Left lung (tissue), 10 donors: ENCODE data around the gene RET. TPM values are rescaled to one million over a fixed set of nuclear protein-coding genes. Genes with fewer than 3 reads are reported as not detected.

Source experiments
- ATAC-seq: fragments of 200-7000 bp; cut with Tn5 transposase; one replicate; pipeline ENCODE4 v1.9.1; 2020; ENCODE audit warnings: moderate library complexity
- DNase-seq, 4 donors: peaks; one replicate each; pipeline ENCODE4 v3.0.0-alpha.2; 2013 to 2020
- H3K27ac ChIP-seq, 2 donors: fragments of 200-600 bp; sonication (generic) in 1 of 2; one replicate each; pipeline versions ENCODE4 v1.5.0 to v1.8.0; 2020 to 2021
- H3K27me3 ChIP-seq, 2 donors: fragments of 200-600 bp; sonication (generic) in 1 of 2; one replicate each; pipeline versions ENCODE4 v1.5.0 to v1.8.0; 2020 to 2021
- H3K36me3 ChIP-seq, 2 donors: fragments of 200-600 bp; sonication (generic) in 1 of 2; one replicate each; pipeline versions ENCODE4 v1.5.0 to v1.8.0; 2020 to 2021
- H3K4me1 ChIP-seq, 2 donors: fragments of 200-600 bp; one replicate each; pipeline ENCODE4 v1.8.0; 2021
- H3K4me3 ChIP-seq, 2 donors: fragments of 200-600 bp; sonication (generic) in 1 of 2; one replicate each; pipeline versions ENCODE4 v1.5.0 to v1.8.0; 2020 to 2021; ENCODE audit warnings: mild to moderate bottlenecking in 1 of 2
- H3K9me3 ChIP-seq, 2 donors: fragments of 200-600 bp; sonication (generic) in 1 of 2; one replicate each; pipeline versions ENCODE4 v1.5.0 to v1.8.0; 2020 to 2021
- intact Hi-C, 2 donors: fragments of 100-400 bp; cut with DNase I; formaldehyde crosslinking; loops; one replicate each; pipeline versions ENCODE4 v1.11.2 to v1.14.2; 2022
- polyA plus RNA-seq, 6 donors: library from polyadenylated mRNA; unstranded; fragments of 120-200 nt; gene quantifications; one replicate each; pipeline ENCODE4 v1.2.1, GENCODE V29; 2013; ENCODE audit not compliant: insufficient read length in 6 of 6
- total RNA-seq, 2 donors: library from RNA; stranded (reverse); fragmentation: NEBNext Ultra II Directional; extraction: Animal tissue kit (Norgen Biotek cat#: 25700); gene quantifications; one replicate each; pipeline ENCODE4 v1.2.1, GENCODE V29; 2021
- TF ChIP-seq, protein P1 (sequence below), 2 donors: fragments of 200-600 bp; sonication (generic) in 1 of 2; IDR thresholded peaks; one replicate each; pipeline versions ENCODE4 v1.5.0 to v1.8.0; 2021; ENCODE audit warnings: antibody characterized with exemption in 2 of 2
- donor health status: DM: no; HTN: yes; CAD: no.
- donor health status: DM: no; HTN: no; CAD: no.

RET gene
- total and polyA plus RNA-seq, 8 donors: 0.97 to 3.8 (median 2.0) TPM

GRCh38 chr10:43111921-43112607 lies 35.2 kb downstream of the RET start:
- Histone ChIP-seq H3K36me3 (no peaks in the 10 kb centered on the region), H3K9me3 (no peaks in the 10 kb centered on the region), H3K4me3 (no peak overlapping the region), H3K4me1 (peaks cover 0 to 5% of the 10 kb centered on the region in 2 donors), H3K27ac (no peak overlapping the region), H3K27me3 (no peaks in the 10 kb centered on the region)
- no peak for ATAC-seq
- TF ChIP-seq, protein P1, sequence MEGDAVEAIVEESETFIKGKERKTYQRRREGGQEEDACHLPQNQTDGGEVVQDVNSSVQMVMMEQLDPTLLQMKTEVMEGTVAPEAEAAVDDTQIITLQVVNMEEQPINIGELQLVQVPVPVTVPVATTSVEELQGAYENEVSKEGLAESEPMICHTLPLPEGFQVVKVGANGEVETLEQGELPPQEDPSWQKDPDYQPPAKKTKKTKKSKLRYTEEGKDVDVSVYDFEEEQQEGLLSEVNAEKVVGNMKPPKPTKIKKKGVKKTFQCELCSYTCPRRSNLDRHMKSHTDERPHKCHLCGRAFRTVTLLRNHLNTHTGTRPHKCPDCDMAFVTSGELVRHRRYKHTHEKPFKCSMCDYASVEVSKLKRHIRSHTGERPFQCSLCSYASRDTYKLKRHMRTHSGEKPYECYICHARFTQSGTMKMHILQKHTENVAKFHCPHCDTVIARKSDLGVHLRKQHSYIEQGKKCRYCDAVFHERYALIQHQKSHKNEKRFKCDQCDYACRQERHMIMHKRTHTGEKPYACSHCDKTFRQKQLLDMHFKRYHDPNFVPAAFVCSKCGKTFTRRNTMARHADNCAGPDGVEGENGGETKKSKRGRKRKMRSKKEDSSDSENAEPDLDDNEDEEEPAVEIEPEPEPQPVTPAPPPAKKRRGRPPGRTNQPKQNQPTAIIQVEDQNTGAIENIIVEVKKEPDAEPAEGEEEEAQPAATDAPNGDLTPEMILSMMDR (IDR thresholded peaks at IDR 0.05): no peak
- intact Hi-C loops: no loop called here
- peak in 1 of 4 donors; percentile 75 for DNase-seq

GRCh38 chr10:43112608-43112961 lies 35.7 kb downstream of the RET start:
- intact Hi-C loops: no loop called here
- ATAC-seq: no peak
- Histone ChIP-seq H3K9me3 (no peaks in the 10 kb centered on the region), H3K4me3 (no peak overlapping the region), H3K36me3 (no peaks in the 10 kb centered on the region), H3K4me1 (peaks cover 0 to 5% of the 10 kb centered on the region in 2 donors), H3K27ac (no peak overlapping the region), H3K27me3 (no peaks in the 10 kb centered on the region)
- DNase-seq: peak in 1 of 4 donors; percentile 64
- TF ChIP-seq, protein P1 (IDR thresholded peaks at IDR 0.05): no peak

- TF ChIP-seq, protein P1 (IDR thresholded peaks at IDR 0.05): no peak
- ATAC-seq (no peak), DNase-seq (peak in 1 of 4 donors; percentile 49)
- H3K4me1 ChIP-seq: peaks cover 0 to 5% of the 10 kb centered on the region in 2 donors
- H3K27ac ChIP-seq: no peak overlapping the region
- no peaks in the 10 kb centered on the region for H3K27me3 ChIP-seq
- H3K36me3 ChIP-seq: no peaks in the 10 kb centered on the region
- H3K9me3 ChIP-seq: no peaks in the 10 kb centered on the region
- intact Hi-C loops: no loop called here
- H3K4me3 ChIP-seq: no peak overlapping the region
These were observed 36.6 kb downstream of the RET start for GRCh38 chr10:43113201-43114087.

DNA sequence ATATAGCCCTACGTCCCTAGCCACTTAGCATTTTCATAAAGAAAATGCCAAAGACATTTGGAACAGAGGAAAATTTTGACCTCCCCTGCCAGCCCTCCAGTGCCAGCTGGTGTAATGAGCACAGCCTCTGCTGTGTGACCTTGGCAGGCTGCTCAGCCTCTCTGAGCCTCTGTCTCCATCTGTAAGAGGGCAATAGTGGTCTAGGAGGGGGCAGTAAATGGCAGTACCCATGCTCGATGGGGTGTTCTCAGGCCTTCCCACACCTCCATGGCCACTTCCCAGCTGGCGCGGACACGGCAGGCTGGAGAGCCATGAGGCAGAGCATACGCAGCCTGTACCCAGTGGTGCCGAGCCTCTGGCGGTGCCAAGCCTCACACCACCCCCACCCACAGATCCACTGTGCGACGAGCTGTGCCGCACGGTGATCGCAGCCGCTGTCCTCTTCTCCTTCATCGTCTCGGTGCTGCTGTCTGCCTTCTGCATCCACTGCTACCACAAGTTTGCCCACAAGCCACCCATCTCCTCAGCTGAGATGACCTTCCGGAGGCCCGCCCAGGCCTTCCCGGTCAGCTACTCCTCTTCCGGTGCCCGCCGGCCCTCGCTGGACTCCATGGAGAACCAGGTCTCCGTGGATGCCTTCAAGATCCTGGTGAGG lies 37.3 kb downstream of the RET start:
- H3K4me1 ChIP-seq: peaks cover 0 to 5% of the 10 kb centered on the region in 2 donors
- no peaks in the 10 kb centered on the region for H3K36me3 ChIP-seq
- DNase-seq (peak in 1 of 4 donors; percentile 69), ATAC-seq (no peak)
- H3K27me3 ChIP-seq: no peaks in the 10 kb centered on the region
- no peak overlapping the region for H3K4me3 ChIP-seq
- intact Hi-C loops: no loop called here
- no peak overlapping the region for H3K27ac ChIP-seq
- H3K9me3 ChIP-seq: no peaks in the 10 kb centered on the region
- TF ChIP-seq, protein P1 (IDR thresholded peaks at IDR 0.05): no peak
